CD4-positive, alpha-beta memory T cell (primary cell): ENCODE results near the gene SIX4. TPM values are rescaled to one million over a fixed set of nuclear protein-coding genes. Genes with fewer than 3 reads are reported as not detected.
A peak's percentile ranks its signal among the peaks of the same experiment; 100 is the strongest.

Source experiments
- CTCF ChIA-PET: fragments of 350-600 bp; sonication (Branson Sonifier 250); formaldehyde crosslinking; loops from one replicate; lab custom pipeline; 2021; ENCODE audit warnings: inconsistent platforms; ENCODE audit not compliant: partially characterized antibody; lab: Charles Lee
- POLR2A ChIA-PET: fragments of 350-600 bp; sonication (Branson Sonifier 250); formaldehyde crosslinking; loops from one replicate; lab custom pipeline; 2021; ENCODE audit not compliant: partially characterized antibody; lab: Charles Lee
- DNase-seq, 5 donors: peaks; one replicate each; pipeline versions ENCODE4 v3.0.0 to v3.0.0-alpha.2; 2020 to 2022; ENCODE audit warnings: mixed read lengths in 1 of 5
- H3K27ac ChIP-seq: one replicate; pipeline ENCODE4 v1.7.0; 2013; ENCODE audit warnings: low read depth, low read length
- H3K27me3 ChIP-seq: 2 replicates; pipeline ENCODE4 v1.7.0; 2013; ENCODE audit warnings: mild to moderate bottlenecking, low read length, moderate library complexity; ENCODE audit not compliant: insufficient read depth
- H3K36me3 ChIP-seq: 2 replicates; pipeline ENCODE4 v1.7.0; 2013; ENCODE audit warnings: mild to moderate bottlenecking, low read length, moderate library complexity; ENCODE audit not compliant: insufficient read depth
- H3K4me1 ChIP-seq: 2 replicates; pipeline ENCODE4 v1.7.0; 2013; ENCODE audit warnings: mild to moderate bottlenecking, low read length, moderate library complexity; ENCODE audit not compliant: insufficient read depth
- H3K4me3 ChIP-seq, 2 donors: one replicate each; pipeline ENCODE4 v1.7.0; 2013; ENCODE audit warnings: low read length in 2 of 2, mild to moderate bottlenecking in 1 of 2
- H3K9me3 ChIP-seq, 2 donors: one replicate each; pipeline ENCODE4 v1.7.0; 2013; ENCODE audit warnings: low read length in 2 of 2, control low read depth in 1 of 2; ENCODE audit not compliant: control insufficient read depth in 1 of 2
- H3K27ac Mint-ChIP-seq, 7 donors: one replicate each; pipeline ENCODE4 v1.8.0; 2020 to 2021; ENCODE audit warnings: mixed read lengths in 7 of 7, mild to moderate bottlenecking in 6 of 7, inconsistent platforms in 3 of 7, moderate library complexity in 3 of 7
- H3K27me3 Mint-ChIP-seq, 2 donors: one replicate each; pipeline ENCODE4 v1.8.0; 2020 to 2021; ENCODE audit warnings: mixed read lengths in 2 of 2
- H3K36me3 Mint-ChIP-seq, 2 donors: one replicate each; pipeline ENCODE4 v1.8.0; 2020 to 2021; ENCODE audit warnings: mixed read lengths in 2 of 2, inconsistent platforms in 1 of 2, mild to moderate bottlenecking in 1 of 2
- H3K4me1 Mint-ChIP-seq, 4 donors: one replicate each; pipeline ENCODE4 v1.8.0; 2020 to 2021; ENCODE audit warnings: mixed read lengths in 4 of 4, mild to moderate bottlenecking in 1 of 4
- H3K4me3 Mint-ChIP-seq, 8 donors: one replicate each; pipeline ENCODE4 v1.8.0; 2020 to 2021; ENCODE audit warnings: mixed read lengths in 8 of 8, mild to moderate bottlenecking in 7 of 8, moderate library complexity in 6 of 8, inconsistent platforms in 3 of 8
- H3K9me3 Mint-ChIP-seq, 8 donors: one replicate each; pipeline ENCODE4 v1.8.0; 2020 to 2021; ENCODE audit warnings: mixed read lengths in 8 of 8, mild to moderate bottlenecking in 5 of 8, inconsistent platforms in 3 of 8, moderate library complexity in 1 of 8
- intact Hi-C: fragments of 100-400 bp; cut with micrococcal nuclease; formaldehyde crosslinking; loops from one replicate; pipeline ENCODE4 v1.15.1; 2023
- polyA plus RNA-seq, 2 donors: library from polyadenylated mRNA; unstranded; fragments of 300-500 nt; fragmentation: Illumina TruSeq; gene quantifications; one replicate each; pipeline ENCODE4 v1.2.3, GENCODE V29; 2021
- total RNA-seq, 2 experiments: library from RNA; stranded (reverse); gene quantifications; one replicate each; pipeline ENCODE4 v1.2.3, GENCODE V29; 2021

The SIX4 gene
- total RNA-seq, result not detected
- not detected for polyA plus RNA-seq

GRCh38 chr14:60723907-60724618 is at the start of gene SIX4:
SIX4 (minus strand) TSS chr14:60724351; CDS start chr14:60724074, 277 bp downstream.
- no peaks in the 10 kb centered on the region for H3K36me3 Mint-ChIP-seq
- Histone ChIP-seq H3K27me3 (peaks cover 42% of the 10 kb centered on the region), H3K4me3 (peak within 1 kb of the TSS; percentile 47 to 61), H3K4me1 (peaks cover 20% of the 10 kb centered on the region), H3K9me3 (no peaks in the 10 kb centered on the region), H3K36me3 (no peaks in the 10 kb centered on the region), H3K27ac (no peak within 1 kb of the TSS)
- DNase-seq, result no peak
- peaks cover 7 to 36% (median 15%) of the 10 kb centered on the region in 4 donors for H3K4me1 Mint-ChIP-seq
- peak within 1 kb of the TSS; percentile 85 to 93 (median 88) for H3K4me3 Mint-ChIP-seq
- H3K27ac Mint-ChIP-seq, result peak within 1 kb of the TSS in 2 of 7 donors; percentile 4 to 65
- peaks cover 56 to 65% of the 10 kb centered on the region in 2 donors for H3K27me3 Mint-ChIP-seq
- intact Hi-C loops, result loop anchor here (1.0 kb wide), 1 partner anchor 10 kb away; the partner anchor contains the start of gene MNAT1
- H3K9me3 Mint-ChIP-seq, result peaks cover 0 to 5% (median under 1%) of the 10 kb centered on the region in 8 donors
- ChIA-PET CTCF (interaction anchor here (0.5 kb wide), 1 partner anchor 96 kb away, joined by 3 read pairs; no protein-coding TSS in a partner anchor), POLR2A (interaction anchor here (1.6 kb wide), 1 partner anchor 10 kb away, joined by 6 read pairs; the partner anchor contains the start of gene MNAT1)

- DNase-seq, result no peak
- Histone ChIP-seq H3K4me3 (no peak overlapping the region), H3K4me1 (no peaks in the 10 kb centered on the region), H3K36me3 (no peaks in the 10 kb centered on the region), H3K27me3 (no peaks in the 10 kb centered on the region), H3K9me3 (no peaks in the 10 kb centered on the region), H3K27ac (no peak overlapping the region)
- Mint-ChIP-seq H3K9me3 (no peaks in the 10 kb centered on the region), H3K27ac (no peak overlapping the region), H3K4me3 (no peak overlapping the region), H3K27me3 (no peaks in the 10 kb centered on the region), H3K4me1 (peaks cover 6 to 10% (median 8%) of the 10 kb centered on the region in 4 donors), H3K36me3 (peaks cover 0 to 4% of the 10 kb centered on the region in 2 donors)
- intact Hi-C loops, result no loop called here
- ChIA-PET CTCF (no interaction called here), POLR2A (interaction anchor here (1.0 kb wide), 1 partner anchor 9 kb away, joined by 3 read pairs; no protein-coding TSS in a partner anchor)
Measured at GRCh38 chr14:60773558-60773957, 49.4 kb upstream of the SIX4 start.

GRCh38 chr14:60771117-60771516 is 47.0 kb upstream of the SIX4 start:
- CTCF ChIA-PET, result no interaction called here
- DNase-seq, result no peak
- no peaks in the 10 kb centered on the region for H3K9me3 ChIP-seq
- Mint-ChIP-seq H3K4me1 (peaks cover 7 to 11% (median 10%) of the 10 kb centered on the region in 4 donors), H3K27ac (peak overlapping the region in 1 of 7 donors; percentile 44), H3K4me3 (no peak overlapping the region), H3K36me3 (peaks cover 3 to 7% of the 10 kb centered on the region in 2 donors), H3K27me3 (no peaks in the 10 kb centered on the region), H3K9me3 (no peaks in the 10 kb centered on the region)
- no peak overlapping the region for H3K4me3 ChIP-seq
- H3K27ac ChIP-seq, result no peak overlapping the region
- H3K4me1 ChIP-seq, result no peaks in the 10 kb centered on the region
- H3K27me3 ChIP-seq, result no peaks in the 10 kb centered on the region
- no peaks in the 10 kb centered on the region for H3K36me3 ChIP-seq
- intact Hi-C loops, result no loop called here
- POLR2A ChIA-PET, result no interaction called here

- Mint-ChIP-seq H3K4me1 (peaks cover 7 to 13% (median 12%) of the 10 kb centered on the region in 4 donors), H3K4me3 (no peak overlapping the region), H3K36me3 (peaks cover 3 to 7% of the 10 kb centered on the region in 2 donors), H3K27me3 (no peaks in the 10 kb centered on the region), H3K9me3 (no peaks in the 10 kb centered on the region), H3K27ac (no peak overlapping the region)
- Histone ChIP-seq H3K27ac (no peak overlapping the region), H3K4me3 (no peak overlapping the region), H3K36me3 (no peaks in the 10 kb centered on the region), H3K4me1 (no peaks in the 10 kb centered on the region), H3K27me3 (no peaks in the 10 kb centered on the region), H3K9me3 (no peaks in the 10 kb centered on the region)
- CTCF ChIA-PET, result interaction anchor here (1.4 kb wide), 1 partner anchor 15 kb away, joined by 3 read pairs; no protein-coding TSS in a partner anchor
- POLR2A ChIA-PET, result no interaction called here
- no peak for DNase-seq
- intact Hi-C loops, result no loop called here
Measured at GRCh38 chr14:60768602-60769001, 44.5 kb upstream of the SIX4 start.

GRCh38 chr14:60760644-60761364 is 36.7 kb upstream of the SIX4 start:
- Histone ChIP-seq H3K9me3 (no peaks in the 10 kb centered on the region), H3K27me3 (no peaks in the 10 kb centered on the region), H3K4me1 (peaks cover 17% of the 10 kb centered on the region), H3K36me3 (no peaks in the 10 kb centered on the region), H3K27ac (no peak overlapping the region), H3K4me3 (no peak overlapping the region)
- Mint-ChIP-seq H3K4me3 (no peak overlapping the region), H3K27me3 (no peaks in the 10 kb centered on the region), H3K36me3 (peaks cover 0 to 5% of the 10 kb centered on the region in 2 donors), H3K9me3 (no peaks in the 10 kb centered on the region), H3K4me1 (peaks cover 15 to 20% (median 19%) of the 10 kb centered on the region in 4 donors), H3K27ac (no peak overlapping the region)
- POLR2A ChIA-PET, result no interaction called here
- no peak for DNase-seq
- intact Hi-C loops, result no loop called here
- CTCF ChIA-PET, result no interaction called here

GRCh38 chr14:60760209-60760608 is 36.1 kb upstream of the SIX4 start:
- H3K36me3 Mint-ChIP-seq, result peaks cover 0 to 6% of the 10 kb centered on the region in 2 donors
- no peaks in the 10 kb centered on the region for H3K27me3 Mint-ChIP-seq
- Histone ChIP-seq H3K9me3 (no peaks in the 10 kb centered on the region), H3K36me3 (no peaks in the 10 kb centered on the region), H3K4me3 (no peak overlapping the region), H3K4me1 (peaks cover 17% of the 10 kb centered on the region), H3K27me3 (no peaks in the 10 kb centered on the region), H3K27ac (no peak overlapping the region)
- no peak overlapping the region for H3K4me3 Mint-ChIP-seq
- H3K4me1 Mint-ChIP-seq, result peaks cover 18 to 20% (median 19%) of the 10 kb centered on the region in 4 donors
- no peaks in the 10 kb centered on the region for H3K9me3 Mint-ChIP-seq
- no peak for DNase-seq
- ChIA-PET POLR2A (no interaction called here), CTCF (no interaction called here)
- intact Hi-C loops, result no loop called here
- no peak overlapping the region for H3K27ac Mint-ChIP-seq

- intact Hi-C loops, result no loop called here
- Histone ChIP-seq H3K4me1 (peaks cover 23% of the 10 kb centered on the region), H3K4me3 (no peak overlapping the region), H3K27ac (no peak overlapping the region), H3K27me3 (no peaks in the 10 kb centered on the region), H3K36me3 (no peaks in the 10 kb centered on the region), H3K9me3 (no peaks in the 10 kb centered on the region)
- no peak overlapping the region for H3K27ac Mint-ChIP-seq
- peaks cover 16 to 26% (median 20%) of the 10 kb centered on the region in 4 donors for H3K4me1 Mint-ChIP-seq
- peaks cover 1 to 6% of the 10 kb centered on the region in 2 donors for H3K36me3 Mint-ChIP-seq
- no peak for DNase-seq
- no peaks in the 10 kb centered on the region for H3K9me3 Mint-ChIP-seq
- peak overlapping the region in 2 of 8 donors; percentile 45 to 49 for H3K4me3 Mint-ChIP-seq
- ChIA-PET CTCF (no interaction called here), POLR2A (no interaction called here)
- H3K27me3 Mint-ChIP-seq, result no peaks in the 10 kb centered on the region
Measured at GRCh38 chr14:60758885-60759284, 34.7 kb upstream of the SIX4 start.
